ENCODE data around the gene MT1G.
A peak's percentile ranks its signal among the peaks of the same experiment; 100 is the strongest.
"Not testable (repeated sequence)": the region's sequence is repeated elsewhere in the genome, so short reads cannot be mapped to it uniquely, and the experiment has no call there.

The MT1G gene

GRCh38 chr16:56667581-56668571 lies at the start of gene MT1G:
TSS of gene MT1G (minus strand) at chr16:56668065. CDS start at chr16:56667993, 72 bp downstream.
- DNase-seq, result peak; percentile 40

- not testable (repeated sequence) for DNase-seq
These were observed 49.7 kb upstream of the MT1G start for GRCh38 chr16:56717532-56717931.

- no peak for DNase-seq
These were observed 48.9 kb upstream of the MT1G start for GRCh38 chr16:56716761-56717160.

GRCh38 chr16:56715126-56715525 lies 47.3 kb upstream of the MT1G start:
- DNase-seq, result no peak

- no peak for DNase-seq
These were observed 45.9 kb upstream of the MT1G start for GRCh38 chr16:56713794-56714193.

- no peak for DNase-seq
These were observed 44.0 kb upstream of the MT1G start for GRCh38 chr16:56711862-56712261.

- DNase-seq, result no peak
These were observed 42.4 kb upstream of the MT1G start for GRCh38 chr16:56710181-56710737.

GRCh38 chr16:56709443-56710040 lies 41.7 kb upstream of the MT1G start:
- DNase-seq, result no peak

- DNase-seq, result no peak
These were observed 40.9 kb upstream of the MT1G start for GRCh38 chr16:56708525-56709442.

GRCh38 chr16:56702836-56703235 lies 35.0 kb upstream of the MT1G start:
- DNase-seq, result no peak

GRCh38 chr16:56701534-56701933 lies 33.7 kb upstream of the MT1G start:
- no peak for DNase-seq

GRCh38 chr16:56700631-56701030 lies 32.8 kb upstream of the MT1G start:
- DNase-seq, result no peak

GRCh38 chr16:56700195-56700594 lies 32.3 kb upstream of the MT1G start:
- no peak for DNase-seq

- DNase-seq, result no peak
These were observed 29.7 kb upstream of the MT1G start for GRCh38 chr16:56697456-56698155.

- no peak for DNase-seq
These were observed 27.4 kb upstream of the MT1G start for GRCh38 chr16:56695246-56695645.

- DNase-seq, result no peak
These were observed 24.0 kb upstream of the MT1G start for GRCh38 chr16:56691885-56692284.

GRCh38 chr16:56690420-56691122 lies 22.7 kb upstream of the MT1G start:
- DNase-seq, result no peak

- DNase-seq, result no peak
These were observed 21.3 kb upstream of the MT1G start for GRCh38 chr16:56689171-56689570.

- DNase-seq, result no peak
These were observed 20.9 kb upstream of the MT1G start for GRCh38 chr16:56688762-56689161.

- DNase-seq, result no peak
These were observed 18.9 kb upstream of the MT1G start for GRCh38 chr16:56686758-56687157.

GRCh38 chr16:56684926-56685590 lies 17.2 kb upstream of the MT1G start:
- DNase-seq, result no peak
